Fibroblast of the aortic adventitia (primary cell): ENCODE results near the gene RESP18. TPM values are rescaled to one million over a fixed set of nuclear protein-coding genes. Genes with fewer than 3 reads are reported as not detected.

ENCODE experiments used
- DNase-seq: peaks from one replicate; pipeline ENCODE4 v3.0.0-alpha.2; 2010; ENCODE audit warnings: low read depth
- H3K4me3 ChIP-seq: 2 replicates; pipeline ENCODE4 v1.5.1; 2011; ENCODE audit warnings: low read depth, mild to moderate bottlenecking, control low read depth, low read length, moderate library complexity
- CTCF ChIP-seq: IDR thresholded peaks from 2 replicates; pipeline ENCODE4 v1.5.1; 2011; ENCODE audit warnings: mild to moderate bottlenecking, low read length, control low read depth, inconsistent platforms; ENCODE audit not compliant: insufficient read depth
- total RNA-seq: library from RNA; depleted of rRNA; stranded (reverse); fragments of >200 nt; gene quantifications from 2 replicates; pipeline ENCODE4 v1.2.3, GENCODE V29; 2012; ENCODE audit warnings: low replicate concordance

Gene RESP18
- total RNA-seq, 1 donor = not detected

GRCh38 chr2:219299372-219299760, 33.2 kb downstream of the RESP18 start:
- DNase-seq = no peak
- H3K4me3 ChIP-seq = no peak overlapping the region
- no peak for TF ChIP-seq CTCF

- DNase-seq = peak; percentile 83
- TF ChIP-seq CTCF = peak; percentile 99
- no peak overlapping the region for H3K4me3 ChIP-seq
Measured at GRCh38 chr2:219298759-219299371, 33.7 kb downstream of the RESP18 start.

- H3K4me3 ChIP-seq = no peak overlapping the region
- DNase-seq = no peak
- TF ChIP-seq CTCF = peak; percentile 41
Measured at GRCh38 chr2:219297766-219298456, 34.6 kb downstream of the RESP18 start.

GRCh38 chr2:219296631-219297391, 35.7 kb downstream of the RESP18 start:
- H3K4me3 ChIP-seq = no peak overlapping the region
- no peak for DNase-seq
- no peak for TF ChIP-seq CTCF

- DNase-seq = no peak
- H3K4me3 ChIP-seq = no peak overlapping the region
- no peak for TF ChIP-seq CTCF
Measured at GRCh38 chr2:219296142-219296541, 36.4 kb downstream of the RESP18 start.

- peak; percentile 91 for TF ChIP-seq CTCF
- DNase-seq = peak; percentile 74
- H3K4me3 ChIP-seq = peak overlapping the region; percentile 60
Measured at GRCh38 chr2:219294356-219295351, 37.9 kb downstream of the RESP18 start.
